Activated gamma-delta T cell treated with anti-CD3 and anti-CD28 coated beads, Interleukin-2, amount 50 U/mL, for 16 hours (primary cell): ENCODE measurements around the gene FBXO31.

Experiments
- DNase-seq: peaks from one replicate; pipeline ENCODE4 v3.0.0-alpha.2; 2020; ENCODE audit warnings: low read depth

The FBXO31 gene

DNA sequence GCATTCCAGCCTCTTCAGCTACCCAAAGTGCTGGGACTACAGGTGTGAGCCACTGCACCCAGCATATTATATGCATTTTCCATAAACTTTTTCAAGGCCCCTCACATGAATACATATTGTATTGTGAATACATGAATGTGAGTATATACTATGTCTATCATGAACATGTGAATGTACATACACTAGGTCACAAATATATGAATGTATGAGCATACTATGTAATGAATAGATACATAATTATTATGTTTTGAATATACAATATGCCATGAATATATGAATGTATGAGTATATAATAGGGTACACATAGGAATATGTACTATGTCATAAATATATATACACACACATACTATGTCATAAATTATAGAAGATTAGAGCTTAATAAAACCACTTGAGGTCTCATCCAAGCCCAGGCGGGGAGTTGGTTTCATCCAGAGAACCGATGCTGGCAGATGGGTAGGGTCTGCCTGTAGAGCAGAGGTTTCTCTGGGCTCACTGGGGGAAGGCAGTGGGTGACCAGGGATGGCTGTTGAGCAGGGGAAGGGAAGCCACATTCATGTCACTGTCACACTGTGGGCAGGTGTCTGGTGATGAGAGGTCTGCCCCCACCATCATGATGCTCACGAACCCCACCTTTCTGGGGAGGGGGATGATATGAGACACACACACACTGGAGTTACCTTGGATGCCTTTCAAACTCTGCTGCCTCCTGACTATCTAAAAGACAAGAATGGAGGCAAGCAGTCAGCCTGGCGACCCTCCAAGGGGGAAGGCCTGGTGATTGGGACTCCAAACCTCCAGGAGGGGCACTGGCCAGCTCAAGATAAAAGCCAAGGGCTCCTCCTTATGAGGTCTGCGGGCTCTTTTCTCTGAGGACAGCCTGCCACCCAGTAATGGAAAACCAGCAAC, 73.7 kb downstream of the FBXO31 start:
- DNase-seq = no peak

DNA sequence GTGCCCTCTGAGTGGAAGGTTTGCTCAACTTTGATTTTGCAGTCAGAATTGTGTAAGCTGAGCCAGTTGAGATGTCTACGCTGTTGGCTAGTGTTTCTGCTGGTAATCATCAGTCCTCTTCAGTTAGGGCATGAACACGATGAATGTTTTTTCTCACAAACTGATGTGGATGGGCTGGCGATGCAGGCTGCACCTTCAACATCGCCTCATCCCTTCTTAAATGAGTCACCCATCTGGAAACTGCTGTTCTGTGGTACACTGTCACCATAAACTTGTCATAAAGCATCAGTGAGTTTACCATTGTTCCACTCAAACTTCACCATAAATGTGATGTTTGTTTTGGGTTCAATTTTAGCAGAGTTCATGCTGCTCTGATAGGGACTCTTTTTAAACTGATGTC, 74.8 kb downstream of the FBXO31 start:
- no peak for DNase-seq

DNA sequence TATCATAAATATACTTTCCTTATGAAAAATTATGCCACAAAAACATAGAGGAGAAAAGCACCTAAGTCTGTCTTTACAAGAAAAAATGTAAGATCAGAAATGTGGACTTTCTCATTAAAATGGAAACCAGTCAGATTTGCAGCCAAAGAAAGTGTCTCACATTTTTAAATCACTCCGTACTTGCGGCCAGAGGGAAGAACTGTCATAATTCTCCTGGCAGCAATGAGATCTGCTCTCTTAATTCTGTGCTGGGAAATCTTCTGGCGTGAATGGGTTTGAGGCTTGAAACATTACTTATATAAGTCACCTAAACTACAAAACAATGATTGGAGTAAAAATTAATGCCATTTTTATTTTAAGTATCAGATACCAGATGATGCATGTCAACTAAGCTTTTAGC, 77.1 kb downstream of the FBXO31 start:
- DNase-seq = no peak

DNA sequence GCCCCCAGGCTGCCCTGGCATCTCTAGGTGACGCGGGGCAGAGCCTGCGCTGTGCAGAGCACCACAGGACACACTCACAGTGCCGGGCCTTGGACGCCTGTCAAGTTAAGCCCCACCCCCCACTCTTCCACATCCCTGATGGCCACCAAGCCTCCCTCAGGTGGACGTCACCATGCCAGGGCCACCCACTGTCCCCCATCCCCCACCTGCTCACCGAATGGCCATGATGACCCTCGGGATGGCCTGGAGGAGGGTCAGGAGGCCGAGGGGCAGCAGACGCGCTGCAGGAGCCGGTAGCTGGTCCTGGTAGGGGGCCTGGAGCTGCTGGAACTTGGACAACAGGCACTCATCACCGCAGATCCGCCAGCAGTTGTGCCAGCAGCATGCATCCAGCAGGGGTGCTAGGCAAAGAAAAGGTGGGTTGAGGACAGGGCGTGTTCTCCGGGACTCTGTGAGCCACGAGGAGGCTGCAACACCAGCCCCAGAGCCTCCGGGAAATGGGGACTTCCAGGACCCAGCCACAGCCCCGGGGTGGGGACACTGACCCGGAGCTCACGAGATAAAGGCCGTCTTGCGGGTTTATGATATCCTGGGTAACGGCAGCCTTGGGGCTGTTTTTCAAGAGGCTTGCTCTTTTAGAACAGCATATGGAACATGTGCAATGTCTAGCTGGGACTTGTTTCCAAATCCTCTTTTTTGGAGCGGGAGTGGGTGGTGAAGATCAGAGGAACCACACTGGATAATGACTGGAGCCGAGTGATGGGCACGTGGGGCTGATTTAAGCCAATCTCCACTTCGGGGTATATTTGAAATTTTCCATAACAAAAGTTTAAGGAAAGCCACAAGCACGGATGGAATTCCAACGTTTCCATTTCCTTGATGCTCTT, 77.8 kb downstream of the FBXO31 start:
- DNase-seq = no peak

DNA sequence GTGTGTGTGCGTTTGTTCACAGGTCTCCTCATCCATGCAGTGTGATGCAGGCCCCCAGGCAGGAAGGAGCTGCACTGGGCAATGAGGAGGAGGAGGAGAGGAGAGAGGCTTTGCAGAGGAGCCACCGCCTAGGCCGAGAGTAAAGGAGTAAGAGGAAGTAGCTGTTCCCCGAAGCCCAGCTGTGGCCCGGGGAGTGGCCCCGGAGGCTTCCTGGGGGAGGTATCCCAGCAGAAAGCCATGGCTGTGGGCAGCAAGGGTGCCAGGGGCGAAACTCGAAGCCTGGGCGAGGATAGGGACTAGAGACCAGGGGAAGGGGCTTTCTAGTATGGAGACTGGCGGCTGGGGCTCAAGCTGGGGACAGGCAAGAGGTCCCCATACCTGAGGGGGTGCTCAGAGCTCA, 78.6 kb downstream of the FBXO31 start:
- DNase-seq = no peak

DNA sequence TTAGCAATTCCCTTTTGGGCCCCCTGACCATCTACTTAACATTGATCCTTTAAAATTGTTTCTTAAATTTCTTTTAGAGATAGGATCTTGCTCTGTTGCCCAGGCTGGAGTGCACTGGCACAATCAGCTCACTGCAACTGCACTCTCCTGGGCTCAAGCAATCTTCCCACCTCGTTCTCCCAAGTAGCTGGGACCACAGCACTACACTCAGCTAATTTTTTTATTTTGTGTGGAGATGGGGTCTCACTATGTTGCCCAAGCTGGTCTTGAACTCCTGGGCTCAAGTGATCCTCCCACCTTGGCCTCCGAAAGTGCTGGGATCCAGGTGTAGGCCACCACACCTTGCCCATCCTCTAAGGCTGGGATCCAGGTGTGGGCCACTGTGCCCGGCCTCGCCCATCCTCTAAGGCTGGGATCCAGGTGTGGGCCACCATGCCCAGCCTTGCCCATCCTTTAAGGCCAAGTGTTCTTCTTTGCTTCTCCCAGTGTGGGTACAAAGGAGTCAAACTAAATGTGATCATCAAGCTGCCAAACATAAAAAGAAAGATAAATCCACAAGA, 79.5 kb downstream of the FBXO31 start:
- no peak for DNase-seq

DNA sequence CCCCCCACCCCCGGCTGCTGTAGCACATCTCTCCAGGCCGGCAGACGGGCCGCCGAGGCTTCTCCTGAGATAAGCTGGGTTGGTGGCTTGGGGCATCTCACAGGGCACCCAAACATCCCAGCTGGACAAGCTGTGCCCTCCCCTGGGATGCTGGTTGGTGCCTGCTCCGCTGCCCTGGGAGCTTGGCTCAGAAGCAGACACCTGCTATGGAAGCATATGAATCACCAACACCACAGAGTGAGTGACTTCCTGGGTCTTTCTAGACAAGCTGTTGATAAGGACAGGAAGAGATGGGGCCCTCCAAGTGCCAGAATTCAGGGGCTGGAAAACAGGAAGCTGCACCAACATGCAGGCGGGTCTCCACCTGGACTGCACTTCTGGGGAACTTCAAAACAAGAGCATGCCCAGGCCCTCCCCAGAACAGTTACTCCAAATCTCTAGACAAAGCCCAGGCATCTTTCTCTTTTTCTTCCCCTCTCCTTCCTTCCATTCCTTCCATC, 80.1 kb downstream of the FBXO31 start:
- DNase-seq = no peak

DNA sequence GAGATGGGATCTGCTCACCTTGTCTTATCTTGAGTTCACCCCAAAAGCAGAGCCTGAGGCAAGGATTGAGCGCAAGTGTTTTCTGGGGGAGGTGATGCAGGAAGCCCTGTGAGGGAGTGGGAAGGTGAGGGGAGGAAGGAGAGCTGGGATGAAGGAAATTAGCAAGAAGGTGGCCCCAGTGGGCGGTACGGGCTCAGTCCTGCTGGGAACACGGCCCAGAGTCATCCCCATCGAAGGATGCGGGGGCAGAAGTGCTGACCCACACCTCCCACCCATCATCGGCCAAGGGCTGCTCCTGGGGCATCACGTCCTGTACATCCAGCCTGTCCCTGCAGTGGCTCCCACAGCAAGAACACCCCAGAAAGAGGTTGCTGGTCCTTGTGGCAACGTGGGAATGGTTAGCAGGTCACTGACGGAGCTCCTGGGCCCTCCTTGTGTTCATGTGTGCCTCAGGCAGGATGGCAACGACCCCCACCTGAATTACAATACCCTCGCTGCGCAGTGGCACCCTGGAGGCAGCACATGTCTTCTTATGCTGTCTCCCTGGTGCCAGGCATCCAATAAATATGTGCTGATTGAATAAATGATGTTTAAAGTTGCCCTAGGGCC, 84.6 kb downstream of the FBXO31 start:
- DNase-seq = no peak

DNA sequence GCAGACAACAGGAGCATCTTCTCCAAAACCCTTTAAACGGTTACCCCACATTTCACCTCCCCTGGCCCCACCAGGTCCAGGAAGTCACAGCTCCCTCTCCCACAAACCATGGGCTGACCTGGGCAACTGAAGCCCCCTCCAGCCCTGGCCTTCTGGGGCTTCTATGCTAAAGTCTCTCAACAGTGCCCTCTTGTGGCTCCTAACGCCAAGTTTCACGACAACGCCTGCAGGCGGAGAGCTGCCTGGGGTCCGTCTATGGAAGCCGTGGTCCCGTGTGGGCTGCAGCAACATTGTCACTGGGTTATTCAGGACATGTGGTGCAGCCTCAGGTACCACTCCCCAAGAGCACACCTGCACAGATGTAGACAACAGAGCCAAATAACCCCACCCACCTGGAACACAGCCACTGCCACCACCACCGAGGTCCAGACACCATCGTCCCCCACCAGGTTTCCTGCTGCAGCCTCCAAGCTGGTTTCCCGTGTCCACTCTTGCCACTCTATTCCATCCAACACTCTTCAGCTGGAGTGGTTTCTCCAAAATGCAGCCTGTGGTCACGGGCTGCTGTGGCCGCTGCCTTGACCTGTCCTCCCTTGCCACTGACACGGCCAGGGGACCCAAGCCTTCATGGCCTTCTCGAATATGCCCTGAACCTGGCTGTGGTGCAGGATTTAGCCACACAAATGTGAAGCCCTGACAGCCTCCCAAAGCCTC, 85.5 kb downstream of the FBXO31 start:
- peak; percentile 16 for DNase-seq

DNA sequence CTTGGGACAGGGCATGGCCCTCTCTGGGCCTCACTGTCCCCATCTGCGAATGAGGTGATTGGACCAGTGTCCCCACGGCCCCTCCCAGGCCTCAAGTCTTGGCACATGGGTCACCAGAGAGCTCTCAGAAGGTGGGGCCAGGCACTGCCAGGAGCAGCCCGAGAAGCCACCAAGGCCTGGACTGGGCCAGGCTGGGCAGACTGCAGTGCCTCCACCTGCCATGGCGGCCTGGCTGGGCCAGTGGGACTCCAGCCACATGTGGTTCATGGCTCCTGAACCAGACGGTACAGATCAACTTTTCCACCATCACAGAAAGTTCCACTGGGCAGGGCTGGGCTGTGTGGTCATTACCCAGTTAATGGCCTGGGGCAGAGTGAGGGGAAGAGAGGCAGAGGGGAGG, 86.2 kb downstream of the FBXO31 start:
- DNase-seq = no peak

DNA sequence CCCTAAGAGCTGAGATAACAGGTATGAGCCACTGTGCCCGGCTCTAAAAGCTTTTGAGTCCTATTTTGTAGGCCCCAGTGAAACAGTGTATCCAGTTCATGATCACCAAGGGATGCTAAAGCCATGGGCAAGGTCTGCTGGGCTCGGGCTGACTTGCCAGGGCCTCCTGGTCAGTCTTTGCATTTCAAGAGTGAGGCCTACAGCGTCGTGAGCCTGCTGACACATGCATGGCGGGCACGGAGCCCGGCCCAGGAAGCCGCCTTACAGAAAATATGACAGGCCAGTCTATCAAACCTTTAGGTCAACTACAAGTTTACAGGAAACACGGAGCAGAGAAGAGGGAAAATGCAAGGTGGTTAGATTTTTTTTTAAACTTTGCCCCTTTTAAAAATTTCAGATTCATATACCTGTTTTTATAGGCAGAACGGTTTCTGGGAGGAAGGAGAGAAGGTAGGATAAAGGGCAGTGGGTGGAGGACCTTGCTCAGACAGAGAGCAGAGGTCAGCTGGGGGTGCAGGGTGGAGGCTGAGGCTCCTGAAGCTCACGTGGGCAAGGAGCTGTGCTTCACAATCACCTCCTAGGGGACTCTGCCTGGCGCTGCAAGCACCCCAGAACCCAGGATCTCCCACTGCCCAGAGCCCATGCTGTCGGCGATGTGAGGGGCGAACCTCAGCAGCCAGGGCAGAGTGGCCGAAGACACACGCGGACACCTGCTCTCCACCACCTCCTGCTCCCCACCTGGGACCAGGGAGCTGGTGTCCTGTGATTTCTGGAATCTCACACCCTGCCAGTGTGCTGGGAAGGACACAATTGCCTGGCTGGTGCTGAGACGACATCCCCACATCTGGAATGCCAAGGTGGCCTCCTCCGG, 87.7 kb downstream of the FBXO31 start:
- DNase-seq = no peak

DNA sequence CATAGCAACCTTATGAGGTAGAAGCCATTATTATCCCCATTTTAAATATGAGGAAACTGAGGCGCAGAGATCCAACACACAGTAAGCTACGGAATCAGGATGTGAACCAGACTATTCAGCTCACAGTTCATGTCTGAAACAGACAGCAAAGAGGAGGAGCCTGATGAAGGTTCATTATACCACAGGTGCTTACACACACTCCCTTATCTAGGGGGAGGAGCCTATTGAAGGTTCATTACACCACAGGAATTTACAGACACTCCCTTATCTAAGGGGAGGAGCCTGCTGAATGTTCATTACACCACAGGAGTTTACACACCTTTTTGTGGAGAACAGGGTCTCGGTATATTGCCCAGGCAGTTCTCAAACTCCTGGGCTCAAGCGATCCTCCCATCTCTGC, 88.3 kb downstream of the FBXO31 start:
- no peak for DNase-seq

DNA sequence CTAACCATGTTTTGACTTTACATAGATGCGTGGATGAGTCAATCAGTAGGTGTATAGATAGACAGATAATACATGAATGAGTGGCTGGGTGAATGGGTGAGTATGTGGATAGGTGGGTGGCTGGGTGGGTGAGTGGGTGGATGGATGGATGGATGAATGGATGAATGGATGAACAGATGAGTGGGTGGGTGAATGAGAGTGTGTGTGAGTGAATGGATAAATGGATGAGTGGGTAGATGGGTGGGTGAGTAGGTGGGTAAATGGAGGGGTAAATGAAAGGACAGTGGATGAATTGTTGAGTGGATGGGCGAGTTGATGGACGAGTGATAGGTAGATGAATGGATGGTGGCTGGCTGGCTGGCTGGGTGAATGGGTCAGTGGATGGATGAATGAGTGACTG, 89.6 kb downstream of the FBXO31 start:
- no peak for DNase-seq

DNA sequence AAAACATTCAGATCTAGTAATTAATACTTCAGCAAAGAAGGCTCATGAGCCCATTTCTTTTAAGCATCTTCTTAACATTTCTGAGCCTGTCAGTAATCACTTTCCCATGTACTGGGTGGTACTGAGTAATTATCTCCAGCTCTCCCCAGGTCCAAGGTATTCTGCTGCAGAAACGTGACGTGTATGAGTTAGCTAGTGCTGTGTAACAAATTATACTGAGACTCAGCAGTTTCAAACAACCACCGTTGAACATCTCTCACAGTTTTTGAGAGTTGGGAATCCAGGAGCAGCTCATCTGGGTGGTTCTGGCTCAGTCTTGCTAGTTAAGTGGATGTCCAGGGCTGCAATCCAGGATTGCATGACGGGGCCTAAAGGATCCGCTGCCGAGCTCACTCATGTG, 91.6 kb downstream of the FBXO31 start:
- no peak for DNase-seq

DNA sequence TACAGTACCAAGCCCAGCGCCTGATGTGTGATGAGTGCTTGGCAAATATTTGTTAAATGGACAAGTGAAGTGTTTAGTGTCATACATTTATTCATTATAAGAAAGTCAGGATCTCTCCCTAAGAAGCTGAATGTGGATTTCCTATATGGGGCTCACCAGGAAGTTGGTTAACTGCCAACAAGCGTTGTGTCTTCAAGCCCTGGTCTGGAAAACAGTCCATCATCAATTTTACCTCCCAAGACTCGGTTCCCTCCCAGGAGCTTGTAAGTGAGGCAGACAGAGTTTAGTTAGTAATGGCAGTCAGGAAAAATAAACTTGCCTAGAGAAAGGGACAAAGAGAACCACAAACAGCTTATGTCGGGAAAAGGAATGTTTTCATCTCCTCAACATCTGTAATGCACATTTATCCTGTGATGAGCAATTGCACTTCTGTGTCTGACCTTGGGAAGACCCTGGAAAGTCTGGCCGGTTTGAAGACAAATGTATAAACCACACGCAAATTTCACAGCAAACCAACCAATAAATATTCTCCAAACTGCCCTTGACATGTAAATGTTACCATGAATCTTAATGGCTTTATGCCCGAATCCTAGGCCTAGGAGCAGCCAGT, 94.7 kb downstream of the FBXO31 start:
- no peak for DNase-seq

DNA sequence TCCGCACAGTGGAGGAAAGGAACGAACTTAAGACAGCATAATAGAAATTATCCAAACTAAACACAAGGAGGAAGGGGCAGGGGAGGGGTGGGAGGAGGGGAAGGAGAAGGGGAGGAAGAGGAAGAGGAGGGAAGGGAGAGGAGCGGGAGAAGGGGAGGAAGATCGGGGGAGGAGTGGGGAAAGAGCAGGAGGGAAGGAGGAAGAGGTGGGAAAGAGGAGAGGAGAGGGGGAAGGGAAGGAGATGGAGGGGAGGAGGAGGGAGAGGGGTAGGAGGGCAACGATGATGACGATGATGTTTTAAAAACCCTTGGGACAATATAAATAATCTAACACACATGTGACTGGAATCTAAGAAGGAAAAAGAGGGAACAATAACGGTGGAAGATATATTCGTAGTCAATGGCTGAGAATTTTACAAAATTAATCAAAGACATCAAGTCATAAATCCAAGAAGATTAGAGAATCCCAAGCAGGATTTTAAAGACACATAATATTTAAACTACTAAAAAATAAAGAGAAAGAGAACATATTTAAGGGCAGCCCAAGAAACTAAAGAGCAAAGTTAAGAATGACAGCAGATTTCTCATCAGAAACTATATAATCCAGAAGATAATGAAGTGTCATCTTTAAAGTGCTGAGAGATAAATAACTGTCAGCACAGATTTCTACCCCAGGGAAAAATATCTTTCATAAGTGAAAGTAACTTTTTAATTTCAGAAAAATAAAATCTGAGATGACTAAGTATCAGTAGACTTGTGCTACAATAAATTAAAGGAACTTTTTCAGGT, 96.5 kb downstream of the FBXO31 start:
- no peak for DNase-seq

DNA sequence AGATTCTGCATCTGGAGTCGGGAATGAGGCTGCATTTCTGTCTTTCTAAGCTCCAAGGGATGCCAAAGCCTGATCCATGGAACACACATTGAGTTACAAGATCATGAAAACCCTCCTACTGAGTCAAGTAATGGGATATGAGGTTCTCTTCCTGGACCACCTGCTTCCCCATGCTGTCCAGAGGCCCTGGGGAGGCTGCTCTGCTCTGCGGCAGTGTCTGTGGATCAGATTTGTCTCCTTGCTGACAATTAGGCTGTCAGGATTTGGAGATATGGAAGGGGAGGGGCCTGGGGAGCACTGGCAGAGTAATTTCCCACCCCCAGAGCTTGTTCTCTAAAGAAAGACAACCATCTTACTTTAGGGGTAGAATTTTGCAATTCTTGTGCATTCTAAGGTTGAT, 99.4 kb downstream of the FBXO31 start:
- no peak for DNase-seq

DNA sequence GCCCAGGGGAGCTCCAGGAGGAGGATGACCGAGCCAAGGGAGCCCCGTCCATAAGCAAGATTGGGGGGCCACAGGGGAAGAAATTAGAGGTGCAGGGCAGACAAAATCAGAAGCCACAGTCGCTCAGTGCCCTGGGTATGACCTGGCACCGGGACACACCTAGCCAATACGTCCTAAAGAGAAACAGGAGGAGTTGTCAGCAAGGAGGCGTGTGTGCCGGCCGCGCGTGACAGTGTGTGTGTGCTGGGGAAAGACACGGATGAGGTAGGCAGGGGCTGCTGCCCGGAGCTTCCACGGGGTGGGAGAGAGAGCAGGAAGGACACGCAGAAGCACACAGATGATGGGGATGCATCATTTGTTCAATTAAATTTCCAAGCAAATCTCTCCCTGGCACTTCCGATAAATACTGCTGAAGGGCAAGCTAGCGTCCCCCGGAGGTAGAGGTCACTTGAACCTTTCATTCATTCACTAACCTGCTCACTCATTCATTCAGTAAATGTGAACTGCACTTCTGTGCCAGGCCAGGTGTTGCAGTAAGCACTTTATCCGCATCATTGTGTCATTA, 104.4 kb downstream of the FBXO31 start:
- no peak for DNase-seq
